WTC11 (cell line): ENCODE measurements around the gene PRR35. TPM values are rescaled to one million over a fixed set of nuclear protein-coding genes. Genes with fewer than 3 reads are reported as not detected.

Experiments
- ATAC-seq: fragments of 200-7000 bp; cut with Tn5 transposase; 2 replicates; pipeline ENCODE4 v1.10.0; 2021; ENCODE audit warnings: mild to moderate bottlenecking, moderate library complexity
- CTCF ChIA-PET: fragments of 300-600 bp; sonication (Branson Sonifier 250); formaldehyde crosslinking; loops from one replicate; lab custom pipeline; 2021; ENCODE audit warnings: antibody characterized with exemption; lab: Charles Lee
- POLR2A ChIA-PET: fragments of 350-600 bp; sonication (Branson Sonifier 250); formaldehyde crosslinking; loops from one replicate; lab custom pipeline; 2021; ENCODE audit warnings: antibody characterized with exemption; lab: Charles Lee
- DNase-seq: peaks from one replicate; pipeline ENCODE4 v3.0.0; 2021; ENCODE audit warnings: low spot score
- H3K27ac Mint-ChIP-seq: 2 replicates; pipeline ENCODE4 v1.8.0; 2021; ENCODE audit warnings: mixed read lengths
- H3K27me3 Mint-ChIP-seq: 2 replicates; pipeline ENCODE4 v1.8.0; 2021; ENCODE audit warnings: low read depth, mild to moderate bottlenecking, moderate library complexity, mixed read lengths
- H3K36me3 Mint-ChIP-seq: 2 replicates; pipeline ENCODE4 v1.8.0; 2021; ENCODE audit warnings: mixed read lengths
- H3K4me1 Mint-ChIP-seq: 2 replicates; pipeline ENCODE4 v1.8.0; 2022; ENCODE audit warnings: mixed read lengths
- H3K4me3 Mint-ChIP-seq: 2 replicates; pipeline ENCODE4 v1.8.0; 2021; ENCODE audit warnings: mild to moderate bottlenecking, moderate library complexity, mixed read lengths
- H3K9me3 Mint-ChIP-seq: 2 replicates; pipeline ENCODE4 v1.8.0; 2021; ENCODE audit warnings: mixed read lengths
- ATF1 ChIP-seq: sonication (generic); formaldehyde crosslinking; IDR thresholded peaks from 2 replicates; pipeline ENCODE4 v1.8.1; 2023; ENCODE audit warnings: mild to moderate bottlenecking, moderate library complexity, missing genetic modification reagents
- ATF3 ChIP-seq: sonication (generic); formaldehyde crosslinking; conservative IDR thresholded peaks from 2 replicates; pipeline ENCODE4 v1.8.1; 2022; ENCODE audit warnings: mild to moderate bottlenecking, missing genetic modification reagents
- E2F1 ChIP-seq: sonication (generic); formaldehyde crosslinking; IDR thresholded peaks from 2 replicates; pipeline ENCODE4 v1.8.0; 2022; ENCODE audit warnings: mild to moderate bottlenecking, missing genetic modification reagents
- E2F4 ChIP-seq: sonication (generic); formaldehyde crosslinking; IDR thresholded peaks from 2 replicates; pipeline ENCODE4 v1.8.1; 2022; ENCODE audit warnings: low read depth, mild to moderate bottlenecking, moderate library complexity, missing genetic modification reagents, borderline replicate concordance
- ETV6 ChIP-seq: sonication (generic); formaldehyde crosslinking; IDR thresholded peaks from 2 replicates; pipeline ENCODE4 v1.8.1; 2022; ENCODE audit warnings: mild to moderate bottlenecking, missing genetic modification reagents
- FOXP1 ChIP-seq: sonication (generic); formaldehyde crosslinking; IDR thresholded peaks from 2 replicates; pipeline ENCODE4 v1.8.0; 2022; ENCODE audit warnings: missing genetic modification reagents, mild to moderate bottlenecking, moderate library complexity, borderline replicate concordance
- NFYB ChIP-seq: sonication (generic); formaldehyde crosslinking; conservative IDR thresholded peaks from 2 replicates; pipeline ENCODE4 v1.8.0; 2022; ENCODE audit warnings: low read depth, missing genetic modification reagents
- PRDM15 ChIP-seq: sonication (generic); formaldehyde crosslinking; IDR thresholded peaks from 2 replicates; pipeline ENCODE4 v1.8.0; 2022; ENCODE audit warnings: missing genetic modification reagents
- ZNF121 ChIP-seq: sonication (generic); formaldehyde crosslinking; IDR thresholded peaks from 2 replicates; pipeline ENCODE4 v1.8.0; 2023; ENCODE audit warnings: missing genetic modification reagents
- ZNF396 ChIP-seq: fragments of 250-450 bp; sonication (Bioruptor Pico); IDR thresholded peaks from 2 replicates; pipeline ENCODE4 v1.8.0; 2021; ENCODE audit warnings: mild to moderate bottlenecking, moderate library complexity, borderline replicate concordance
- ZNF512 ChIP-seq: sonication (generic); formaldehyde crosslinking; IDR thresholded peaks from 2 replicates; pipeline ENCODE4 v1.8.1; 2022; ENCODE audit warnings: missing genetic modification reagents, borderline replicate concordance
- total RNA-seq: library from RNA; stranded (reverse); gene quantifications from 3 replicates; pipeline ENCODE4 v1.2.3, GENCODE V29; 2021

Gene PRR35
- total RNA-seq, 1 experiment from 2014 or later = 0.72 TPM

GRCh38 chr16:512802-513201, 47.4 kb upstream of the PRR35 start:
- no peak for ATAC-seq
- no peaks in the 10 kb centered on the region for H3K4me1 Mint-ChIP-seq
- no peaks in the 10 kb centered on the region for H3K27me3 Mint-ChIP-seq
- no peak for DNase-seq
- ChIA-PET CTCF (no interaction called here), POLR2A (interaction anchor here (0.9 kb wide), 1 partner anchor 15 kb away, joined by 3 read pairs; the partner anchor contains the start of gene CAPN15)
- H3K4me3 Mint-ChIP-seq = no peak overlapping the region
- H3K27ac Mint-ChIP-seq = 0 out of 2 replicates have a peak overlapping the region, but pooled peaks have one; percentile 3
- H3K36me3 Mint-ChIP-seq = peaks cover 3% of the 10 kb centered on the region; the same call in 1 of the 2 replicates
- H3K9me3 Mint-ChIP-seq = no peaks in the 10 kb centered on the region
- TF ChIP-seq FOXP1 (CRISPR knock-in tag) = no peak

GRCh38 chr16:513950-514349, 46.2 kb upstream of the PRR35 start:
- H3K9me3 Mint-ChIP-seq = no peaks in the 10 kb centered on the region

More at GRCh38 chr16:513950-514349, 46.2 kb upstream of the PRR35 start:
- Mint-ChIP-seq H3K4me1 (no peaks in the 10 kb centered on the region), H3K36me3 (peaks cover 3% of the 10 kb centered on the region; the same call in 1 of the 2 replicates), H3K27ac (no peak overlapping the region)
- TF ChIP-seq ZNF121 (CRISPR knock-in tag) = no peak
- TF ChIP-seq ATF3 (CRISPR knock-in tag) = no peak
- TF ChIP-seq ZNF512 (CRISPR knock-in tag) = no peak
- TF ChIP-seq NFYB (CRISPR knock-in tag) = no peak
- no peak for TF ChIP-seq E2F1 (CRISPR knock-in tag)
- TF ChIP-seq ETV6 (CRISPR knock-in tag) = no peak
- TF ChIP-seq ZNF396 (CRISPR knock-in tag) = no peak
- no peak for TF ChIP-seq ATF1
- TF ChIP-seq PRDM15 (CRISPR knock-in tag) = no peak
- no peak for TF ChIP-seq E2F4
- TF ChIP-seq, all 79 proteins: peak for 0
- DNase-seq (no peak), ATAC-seq (no peak)
- ChIA-PET POLR2A (interaction anchor here (0.8 kb wide), 1 partner anchor 134 kb away, joined by 3 read pairs; no protein-coding TSS in a partner anchor), CTCF (no interaction called here)
- H3K27me3 Mint-ChIP-seq = no peaks in the 10 kb centered on the region
- no peak overlapping the region for H3K4me3 Mint-ChIP-seq
